GM12874 (cell line): Measurements from ENCODE around the gene RABGAP1.

Experiments
- TF ChIP-seq, protein P1 (sequence below): IDR thresholded peaks from 2 replicates; pipeline ENCODE4 v1.5.1; 2011; ENCODE audit warnings: low read depth, mild to moderate bottlenecking, control low read depth, low read length, moderate library complexity; ENCODE audit not compliant: insufficient read depth

The RABGAP1 gene

DNA sequence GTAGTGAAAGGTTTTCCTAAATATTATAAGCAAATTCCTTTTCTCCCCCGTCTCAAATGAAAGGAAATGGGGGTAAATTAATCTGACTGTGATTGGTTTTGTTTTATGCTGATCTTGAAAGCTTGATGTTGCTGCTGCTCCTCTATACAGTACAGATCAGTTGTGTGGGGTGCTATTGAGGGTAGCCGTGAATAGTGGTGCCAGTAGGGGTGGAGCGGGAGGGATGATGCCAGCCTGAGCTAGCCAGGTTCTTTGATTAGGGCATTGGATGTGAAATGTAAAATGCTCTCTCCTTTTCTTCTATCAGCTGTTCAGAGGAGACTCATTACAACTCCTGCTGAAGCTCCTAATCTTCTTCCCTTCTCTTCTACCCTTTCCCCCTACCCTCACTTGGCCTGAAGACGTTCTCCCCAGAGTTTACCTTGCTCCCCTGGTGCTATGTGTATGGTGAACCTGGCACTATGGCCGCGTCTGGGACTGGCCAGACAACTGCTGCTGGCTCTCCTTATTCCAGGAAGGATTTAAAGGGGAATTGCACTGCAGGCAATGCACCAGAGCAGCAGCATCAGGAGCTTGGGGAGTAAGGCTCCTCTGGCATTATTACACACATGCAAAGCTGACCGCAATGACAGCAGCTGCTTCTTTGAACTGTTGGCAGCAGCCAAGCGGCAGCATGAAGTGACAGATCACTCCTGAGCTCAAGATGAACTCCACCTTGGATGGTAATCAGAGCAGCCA is 93.2 kb downstream of the RABGAP1 start:
- TF ChIP-seq, protein P1, sequence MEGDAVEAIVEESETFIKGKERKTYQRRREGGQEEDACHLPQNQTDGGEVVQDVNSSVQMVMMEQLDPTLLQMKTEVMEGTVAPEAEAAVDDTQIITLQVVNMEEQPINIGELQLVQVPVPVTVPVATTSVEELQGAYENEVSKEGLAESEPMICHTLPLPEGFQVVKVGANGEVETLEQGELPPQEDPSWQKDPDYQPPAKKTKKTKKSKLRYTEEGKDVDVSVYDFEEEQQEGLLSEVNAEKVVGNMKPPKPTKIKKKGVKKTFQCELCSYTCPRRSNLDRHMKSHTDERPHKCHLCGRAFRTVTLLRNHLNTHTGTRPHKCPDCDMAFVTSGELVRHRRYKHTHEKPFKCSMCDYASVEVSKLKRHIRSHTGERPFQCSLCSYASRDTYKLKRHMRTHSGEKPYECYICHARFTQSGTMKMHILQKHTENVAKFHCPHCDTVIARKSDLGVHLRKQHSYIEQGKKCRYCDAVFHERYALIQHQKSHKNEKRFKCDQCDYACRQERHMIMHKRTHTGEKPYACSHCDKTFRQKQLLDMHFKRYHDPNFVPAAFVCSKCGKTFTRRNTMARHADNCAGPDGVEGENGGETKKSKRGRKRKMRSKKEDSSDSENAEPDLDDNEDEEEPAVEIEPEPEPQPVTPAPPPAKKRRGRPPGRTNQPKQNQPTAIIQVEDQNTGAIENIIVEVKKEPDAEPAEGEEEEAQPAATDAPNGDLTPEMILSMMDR, result no peak

DNA sequence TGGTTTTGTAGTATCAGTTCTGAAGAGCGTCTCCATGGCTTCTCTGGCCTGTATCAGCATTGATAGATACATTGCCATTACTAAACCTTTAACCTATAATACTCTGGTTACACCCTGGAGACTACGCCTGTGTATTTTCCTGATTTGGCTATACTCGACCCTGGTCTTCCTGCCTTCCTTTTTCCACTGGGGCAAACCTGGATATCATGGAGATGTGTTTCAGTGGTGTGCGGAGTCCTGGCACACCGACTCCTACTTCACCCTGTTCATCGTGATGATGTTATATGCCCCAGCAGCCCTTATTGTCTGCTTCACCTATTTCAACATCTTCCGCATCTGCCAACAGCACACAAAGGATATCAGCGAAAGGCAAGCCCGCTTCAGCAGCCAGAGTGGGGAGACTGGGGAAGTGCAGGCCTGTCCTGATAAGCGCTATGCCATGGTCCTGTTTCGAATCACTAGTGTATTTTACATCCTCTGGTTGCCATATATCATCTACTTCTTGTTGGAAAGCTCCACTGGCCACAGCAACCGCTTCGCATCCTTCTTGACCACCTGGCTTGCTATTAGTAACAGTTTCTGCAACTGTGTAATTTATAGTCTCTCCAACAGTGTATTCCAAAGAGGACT is 94.2 kb downstream of the RABGAP1 start:
- TF ChIP-seq, protein P1, result no peak

DNA sequence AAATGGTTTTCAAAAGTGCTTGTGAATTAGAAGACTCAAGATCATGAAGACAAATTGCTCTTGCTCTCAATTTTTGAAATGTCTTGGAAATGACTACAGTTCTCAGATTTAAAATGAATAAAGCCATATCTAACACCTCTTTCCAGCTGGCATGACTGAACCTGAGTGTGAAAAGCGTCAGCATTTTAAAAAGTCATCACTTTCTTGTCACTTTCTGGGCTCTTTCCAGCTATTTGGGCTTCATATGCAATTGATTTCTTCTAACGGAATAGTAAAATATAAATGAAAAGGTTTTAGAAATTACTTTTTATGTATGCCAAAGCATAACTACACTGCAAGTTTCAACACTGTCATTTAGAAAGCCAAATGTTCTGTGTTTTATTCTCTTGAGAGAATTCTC is 95.0 kb downstream of the RABGAP1 start:
- TF ChIP-seq, protein P1, result no peak

DNA sequence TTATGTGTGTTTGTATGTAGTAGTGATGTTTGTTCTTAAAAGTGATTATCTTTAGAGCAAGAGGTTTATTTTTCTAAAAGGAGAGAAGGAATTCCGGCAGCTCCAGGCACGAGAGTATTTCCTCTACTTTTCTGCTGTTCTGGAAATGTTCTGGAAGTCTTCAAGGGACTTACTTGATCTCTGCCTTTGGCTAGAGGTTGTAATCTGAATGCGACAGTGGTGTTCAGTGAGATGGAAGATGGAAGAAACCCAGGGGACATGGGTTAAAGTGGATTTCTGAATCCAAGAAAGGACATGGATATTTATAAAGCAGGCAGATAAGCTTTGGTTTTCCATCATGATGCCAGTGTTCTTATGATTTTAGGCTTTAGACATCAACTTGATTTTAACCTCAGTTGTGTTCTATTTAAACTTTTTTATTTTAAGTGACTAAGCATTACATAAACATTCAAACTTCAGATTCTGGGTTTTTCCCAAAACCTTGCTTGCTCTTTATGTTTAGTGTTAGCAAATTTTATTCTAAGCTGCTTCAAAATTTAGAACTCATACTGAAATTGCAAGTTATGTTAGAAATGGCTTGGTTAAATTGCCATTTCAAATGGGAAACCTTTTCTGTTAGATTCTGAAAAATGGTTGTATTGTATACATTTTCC is 96.2 kb downstream of the RABGAP1 start:
- TF ChIP-seq, protein P1, result no peak

DNA sequence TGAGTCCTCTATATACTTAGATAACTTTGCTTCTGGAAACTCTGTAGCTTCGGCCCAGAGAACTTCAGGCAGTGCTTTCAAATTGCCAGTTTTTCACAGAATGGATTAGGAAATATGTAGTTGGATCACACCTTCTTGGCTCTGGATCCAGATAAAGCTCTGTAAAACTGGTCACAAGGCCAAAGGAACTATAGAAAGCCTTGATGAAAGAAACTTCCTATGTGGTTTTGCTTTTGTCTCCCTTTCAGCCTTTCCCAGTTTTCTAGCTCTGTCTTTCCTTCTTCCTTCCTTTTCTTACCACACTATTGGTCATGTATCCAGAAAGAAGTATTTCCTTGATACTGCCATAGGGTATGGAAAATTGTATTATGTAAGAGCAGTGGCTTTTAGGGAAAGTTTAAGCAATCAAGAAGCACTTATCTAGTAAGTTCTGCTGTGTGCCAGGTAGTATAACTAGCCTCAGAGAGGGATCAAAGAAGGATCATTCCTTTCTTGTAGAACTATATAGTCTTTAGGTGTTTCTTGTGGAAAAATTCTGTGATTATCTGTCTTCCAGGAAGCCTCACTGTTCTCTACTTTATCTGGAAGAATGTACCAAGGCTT is 98.9 kb downstream of the RABGAP1 start:
- TF ChIP-seq, protein P1, result no peak

DNA sequence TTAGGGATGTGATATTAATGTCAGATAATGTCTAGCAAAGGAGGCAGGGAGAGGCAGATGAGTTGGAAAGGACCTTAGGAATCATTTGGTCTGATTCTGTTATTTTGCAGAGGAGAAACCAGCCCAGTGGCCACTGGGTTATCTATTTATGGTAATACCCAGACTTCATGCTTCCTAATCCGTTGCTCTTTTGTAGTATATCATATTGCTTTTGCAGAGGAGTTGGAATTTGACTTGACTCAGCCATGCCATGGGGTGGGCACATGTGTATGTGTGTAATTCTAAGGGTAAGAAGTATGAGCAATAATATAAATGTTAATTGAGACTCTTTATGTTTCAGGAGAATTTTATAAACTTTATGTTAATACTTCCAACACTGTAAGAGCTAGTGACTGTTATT is 100.0 kb downstream of the RABGAP1 start:
- TF ChIP-seq, protein P1, result no peak

DNA sequence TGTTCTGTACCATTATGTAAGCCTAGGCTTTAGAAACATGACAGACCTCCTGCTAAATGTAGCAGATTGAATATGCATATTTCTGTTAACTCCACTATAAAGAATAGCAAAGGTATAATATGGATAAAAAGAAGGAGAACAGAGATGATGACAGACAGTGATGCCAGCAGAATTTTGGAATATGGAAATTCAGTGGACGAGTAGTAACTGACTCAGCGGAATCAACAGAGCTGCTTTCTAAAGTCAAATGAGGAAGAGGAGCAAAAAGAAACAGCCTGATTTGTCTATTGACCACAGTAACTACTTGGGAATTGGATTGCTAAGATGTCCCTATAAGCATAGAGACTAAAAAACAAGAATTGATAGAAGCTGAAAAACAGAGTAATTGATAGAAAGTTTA is 100.7 kb downstream of the RABGAP1 start:
- TF ChIP-seq, protein P1, result no peak
